A549 (cell line): Measurements from ENCODE around the gene ESRRG.

ENCODE experiments used
- BHLHE40 ChIP-seq: IDR thresholded peaks from 2 replicates; pipeline ENCODE4 v1.6.1; 2012; ENCODE audit warnings: low read depth, low read length, inconsistent platforms
- CTCF ChIP-seq: fragments of >200 bp; sonication (Bioruptor Twin); formaldehyde crosslinking; IDR thresholded peaks from 3 replicates; pipeline ENCODE4 v1.5.1; 2016
- EHF ChIP-seq: fragments of 250-450 bp; sonication (Bioruptor Pico); IDR thresholded peaks from 2 replicates; pipeline ENCODE4 v1.5.0; 2020; ENCODE audit warnings: mild to moderate bottlenecking
- EHMT2 ChIP-seq: fragments of 200-600 bp; sonication (generic); IDR thresholded peaks from 2 replicates; pipeline ENCODE4 v1.6.1; 2016; ENCODE audit warnings: antibody characterized with exemption, low read depth, mild to moderate bottlenecking, moderate library complexity
- ESRRA ChIP-seq: fragments of 150-350 bp; IDR thresholded peaks from 2 replicates; pipeline ENCODE4 v1.6.1; 2014; ENCODE audit warnings: mild to moderate bottlenecking, low read length, borderline replicate concordance
- MAX ChIP-seq: IDR thresholded peaks from 2 replicates; pipeline ENCODE4 v1.6.1; 2012
- POLR2A ChIP-seq: IDR thresholded peaks from 2 replicates; pipeline ENCODE4 v1.6.1; 2012; ENCODE audit warnings: mild to moderate bottlenecking, low read length
- RAD21 ChIP-seq, 2 experiments: fragments of >200 bp in 1 of 2; sonication (Bioruptor Twin) in 1 of 2; formaldehyde crosslinking in 1 of 2; IDR thresholded peaks in 1 of 2; conservative IDR thresholded peaks in 1 of 2; 2 replicates in 1 of 2; 3 replicates in 1 of 2; pipeline ENCODE4 v1.6.1; 2012 to 2018; ENCODE audit warnings: inconsistent platforms in 1 of 2
- RARB ChIP-seq: fragments of 250-450 bp; sonication (Bioruptor Pico); IDR thresholded peaks from 2 replicates; pipeline ENCODE4 v1.8.0; 2021; ENCODE audit warnings: mild to moderate bottlenecking, moderate library complexity
- SREBF2 ChIP-seq: fragments of 450-650 bp; IDR thresholded peaks from 2 replicates; pipeline ENCODE4 v1.6.1; 2014; ENCODE audit warnings: mild to moderate bottlenecking, moderate library complexity
- ZC3H11A ChIP-seq: fragments of 450-650 bp; IDR thresholded peaks from 2 replicates; pipeline ENCODE4 v1.6.1; 2014; ENCODE audit warnings: antibody characterized with exemption, mild to moderate bottlenecking
- ZFP36 ChIP-seq: fragments of 450-650 bp; IDR thresholded peaks from 2 replicates; pipeline ENCODE4 v1.6.1; 2014; ENCODE audit warnings: borderline replicate concordance; ENCODE audit not compliant: partially characterized antibody

DNA sequence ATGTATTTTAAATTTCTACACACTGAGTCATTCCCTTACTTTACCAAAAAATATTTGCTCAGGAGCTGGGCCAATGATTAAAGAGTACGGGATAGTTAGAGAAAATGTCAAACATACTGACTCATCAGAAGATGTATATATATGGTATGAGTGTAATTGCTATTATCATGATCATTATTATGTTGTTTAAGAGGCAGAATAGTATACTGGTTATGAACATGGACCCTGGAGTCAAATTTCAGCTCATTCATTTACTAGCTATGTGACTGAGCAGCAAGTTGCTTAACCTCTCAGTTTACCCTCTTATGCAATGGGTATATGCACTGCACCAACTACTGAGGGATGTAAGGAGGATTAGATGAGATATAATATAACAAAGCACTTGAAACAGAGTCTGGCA, 258.7 kb downstream of the ESRRG start:
- TF ChIP-seq CTCF (no peak), SREBF2 (no peak), ESRRA (no peak), RARB (CRISPR knock-in tag) (no peak), ZC3H11A (no peak), MAX (no peak), BHLHE40 (no peak), EHF (CRISPR knock-in tag) (no peak), POLR2A (no peak), EHMT2 (no peak), ZFP36 (no peak), RAD21 (conservative IDR thresholded peaks at IDR 0.05 in 1 of 2, IDR thresholded peaks at IDR 0.05 in 1 of 2) (no peak)
